GM10847 (cell line): ENCODE measurements around the gene ZNF32.

Experiments used
- POLR2A ChIP-seq: IDR thresholded peaks from 2 replicates; pipeline ENCODE4 v1.6.1; 2011; ENCODE audit not compliant: insufficient read length; ENCODE audit errors: extremely low read depth

ZNF32 gene

DNA sequence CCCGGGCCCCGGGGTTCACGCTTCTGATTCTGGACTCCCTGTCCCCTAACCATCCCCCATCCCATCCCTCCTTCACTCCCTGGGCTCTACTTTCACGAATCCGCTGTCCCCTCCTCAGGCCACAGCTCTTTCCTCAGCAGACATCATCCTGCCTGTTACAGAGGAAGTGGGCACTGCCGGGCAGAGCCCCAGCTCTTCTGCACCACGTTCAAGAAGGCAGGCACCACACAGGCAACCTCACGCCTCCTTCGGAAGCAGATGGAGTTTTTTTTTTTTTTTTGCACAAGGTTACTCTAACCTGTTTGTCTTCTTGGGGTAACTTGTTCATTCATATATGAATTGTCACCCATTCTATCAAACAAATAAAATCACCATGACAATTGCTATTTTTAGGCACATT, 17.9 kb upstream of the ZNF32 start:
- no peak for TF ChIP-seq POLR2A

DNA sequence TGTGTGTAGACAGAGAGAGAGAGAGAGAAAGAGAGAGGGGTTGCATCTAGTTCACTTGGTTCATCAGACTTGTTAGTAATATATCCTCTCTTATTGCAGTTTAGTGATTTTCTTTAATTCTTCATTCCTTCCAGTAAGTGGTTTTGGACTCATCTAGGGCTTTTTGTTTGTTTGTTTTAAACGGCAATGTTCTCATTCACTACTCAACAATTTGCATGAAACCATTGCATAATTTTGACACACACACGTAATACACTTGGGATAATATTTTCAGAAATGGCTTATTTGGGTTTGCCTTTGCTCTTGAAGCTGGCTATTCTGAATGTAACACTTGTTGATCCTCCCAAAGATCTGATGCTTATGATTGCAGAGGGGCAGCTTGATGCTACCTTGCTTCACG, 16.4 kb upstream of the ZNF32 start:
- no peak for TF ChIP-seq POLR2A

DNA sequence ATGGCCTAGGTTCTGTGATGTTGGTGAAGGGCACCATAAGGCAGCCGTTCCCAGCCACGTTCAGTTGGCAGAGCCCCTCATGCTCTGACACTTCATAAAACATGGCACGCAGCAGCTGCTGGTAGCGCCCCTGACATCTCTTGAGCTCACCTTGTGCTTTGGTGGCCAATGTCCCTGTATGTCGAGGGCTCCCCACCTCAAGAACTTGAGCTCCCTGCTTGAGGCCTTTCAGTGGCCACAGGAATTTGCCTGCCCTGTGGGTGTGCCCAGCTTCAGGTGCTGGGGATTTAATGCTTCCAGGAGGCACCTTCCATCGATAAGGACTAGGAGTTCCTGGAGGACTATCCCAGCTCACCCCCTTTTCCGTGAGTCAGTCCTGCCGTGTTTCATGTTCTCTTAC, 9.5 kb upstream of the ZNF32 start:
- TF ChIP-seq POLR2A, result no peak

DNA sequence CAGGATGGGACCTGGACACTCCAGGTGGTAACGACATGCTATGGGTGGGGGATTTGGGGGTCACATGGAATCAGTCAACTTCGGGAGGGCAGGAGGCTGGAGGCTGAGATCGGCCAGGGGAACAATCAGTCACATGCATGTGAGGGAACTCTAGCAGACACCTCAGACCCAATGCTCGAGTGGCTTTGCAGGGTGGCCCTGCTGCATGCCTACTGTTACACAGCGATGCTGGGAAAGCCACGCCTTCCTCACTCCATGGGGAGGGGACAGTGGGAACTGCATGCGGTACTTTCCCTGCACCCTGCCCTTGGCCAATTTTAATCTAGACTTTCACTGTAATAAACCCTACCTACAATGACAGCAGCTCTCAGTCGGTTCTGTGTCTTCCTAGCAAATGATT, 6.6 kb upstream of the ZNF32 start:
- TF ChIP-seq POLR2A, result no peak

DNA sequence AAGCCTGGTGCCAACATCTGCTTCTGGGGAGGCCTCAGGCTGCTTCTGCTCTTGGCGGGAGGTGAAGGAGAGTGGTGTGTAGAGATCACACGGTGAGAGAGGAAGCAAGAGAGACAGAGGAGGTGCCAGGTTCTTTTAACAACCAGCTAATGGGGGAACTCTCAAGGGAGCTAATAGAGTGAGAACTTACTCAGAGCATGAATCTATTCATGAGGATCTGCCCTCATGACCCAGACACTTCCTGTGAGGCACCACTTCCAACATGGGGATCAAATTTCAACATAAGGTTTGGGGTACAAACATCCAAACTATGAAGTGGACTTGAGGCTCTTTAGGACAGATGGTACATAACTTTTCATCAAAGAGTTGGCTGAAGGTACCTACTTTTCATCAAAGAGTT, 5.1 kb upstream of the ZNF32 start:
- TF ChIP-seq POLR2A, result no peak

DNA sequence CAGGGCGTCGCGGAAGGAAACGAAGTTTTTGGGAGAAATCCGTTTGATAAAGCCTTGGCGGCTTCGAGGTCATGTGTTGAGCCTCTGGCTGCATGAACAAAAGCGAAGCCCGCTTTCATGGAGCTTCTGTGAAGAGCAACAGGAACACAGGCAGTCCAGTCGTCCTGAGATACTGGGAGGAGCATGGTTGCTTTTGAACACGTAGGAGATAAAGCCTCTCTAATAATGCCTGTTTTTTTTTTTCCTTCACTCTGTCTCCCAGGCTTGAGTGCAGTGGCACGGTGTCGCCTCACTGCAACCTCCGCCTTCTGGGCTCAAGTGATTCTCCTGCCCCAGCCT, 473 bp upstream of the ZNF32 start:
- TF ChIP-seq POLR2A, result no peak

DNA sequence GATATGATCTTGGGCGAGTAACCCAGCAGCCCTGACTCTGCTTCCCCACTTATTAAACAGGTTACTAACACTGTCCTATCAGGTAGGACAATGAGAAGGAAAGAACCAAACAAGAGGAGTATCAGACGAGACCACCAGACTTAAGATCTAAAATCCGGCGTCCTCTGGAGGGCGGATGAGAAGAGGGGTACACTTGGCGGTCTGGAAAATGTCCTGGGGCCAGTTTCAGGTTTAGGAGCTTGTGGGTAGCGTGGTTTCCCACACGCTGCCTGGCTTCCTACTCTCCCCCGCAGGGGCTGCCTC, 635 bp downstream of the ZNF32 start:
- TF ChIP-seq POLR2A, result no peak

DNA sequence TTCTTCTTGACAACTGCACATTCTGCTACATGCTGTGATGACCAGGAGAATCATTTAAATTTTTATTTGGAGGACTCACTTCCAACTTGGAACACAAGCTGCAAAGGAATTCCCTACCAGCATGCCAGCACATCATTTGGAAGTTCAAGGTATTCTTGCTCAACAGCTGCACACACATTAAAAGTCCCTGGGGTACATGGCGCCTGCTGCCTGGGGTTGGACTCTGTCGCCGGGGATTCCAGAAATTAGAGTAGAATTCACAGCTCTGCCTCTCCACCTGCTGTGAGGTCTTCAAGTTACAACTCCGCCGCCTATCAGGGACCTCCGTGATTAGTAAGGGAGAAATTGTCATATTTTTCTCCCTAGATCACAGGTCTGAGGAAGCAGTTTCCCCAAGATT, 1.1 kb downstream of the ZNF32 start:
- TF ChIP-seq POLR2A, result no peak

DNA sequence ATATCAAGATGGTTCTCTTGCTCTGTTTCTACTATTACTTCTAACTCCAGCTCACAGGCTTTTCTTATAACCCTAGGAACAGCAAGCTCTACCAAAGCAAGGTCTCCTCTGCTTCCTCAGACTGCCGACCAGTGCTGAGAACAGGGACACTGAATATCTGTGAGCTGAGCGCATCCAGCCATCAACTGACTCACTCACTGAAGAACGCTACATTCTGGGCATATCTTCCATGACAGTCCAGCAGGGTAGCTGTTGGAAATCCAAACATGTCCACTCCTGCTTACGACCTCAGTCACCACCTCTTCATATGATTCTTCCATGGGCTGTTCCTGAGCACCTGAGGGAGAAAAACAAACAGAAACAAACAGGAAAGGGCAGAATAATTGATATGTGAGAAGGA, 2.8 kb downstream of the ZNF32 start:
- no peak for TF ChIP-seq POLR2A

DNA sequence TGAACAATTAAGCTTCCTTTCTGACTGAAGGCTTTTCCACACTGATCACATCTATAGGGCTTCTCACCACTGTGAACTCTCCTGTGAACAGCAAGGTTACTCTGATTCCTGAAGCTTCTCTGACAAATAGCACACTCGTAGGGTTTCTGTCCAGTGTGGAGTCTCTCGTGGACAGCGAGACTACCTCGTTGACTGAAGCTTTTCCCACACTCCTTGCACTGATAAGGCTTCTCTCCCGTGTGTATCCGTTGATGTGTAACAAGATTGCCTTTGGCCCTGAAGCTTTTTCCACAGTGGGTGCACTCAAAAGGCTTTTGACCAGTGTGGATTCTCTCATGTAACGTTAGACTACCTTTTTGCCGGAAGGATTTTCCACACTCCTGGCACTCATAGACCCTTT, 4.4 kb downstream of the ZNF32 start:
- TF ChIP-seq POLR2A, result no peak

DNA sequence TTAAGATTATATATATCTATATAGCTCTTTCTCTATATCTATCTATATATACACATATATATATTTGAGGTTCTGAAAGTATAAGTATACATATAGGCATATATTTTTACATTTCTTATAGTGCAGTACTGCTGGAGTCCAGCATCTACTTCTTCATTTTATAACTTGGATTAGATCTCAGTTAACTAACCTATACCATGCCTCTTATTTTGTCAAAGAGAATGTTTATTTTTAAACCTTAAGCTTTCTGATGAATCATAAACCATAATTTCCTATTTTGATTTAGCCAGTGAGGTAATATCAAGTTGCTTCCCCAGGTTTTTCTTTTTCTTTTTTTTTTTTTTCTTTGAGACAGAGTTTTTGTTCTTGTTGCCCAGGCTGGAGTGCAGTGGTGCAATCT, 8.1 kb downstream of the ZNF32 start:
- no peak for TF ChIP-seq POLR2A

DNA sequence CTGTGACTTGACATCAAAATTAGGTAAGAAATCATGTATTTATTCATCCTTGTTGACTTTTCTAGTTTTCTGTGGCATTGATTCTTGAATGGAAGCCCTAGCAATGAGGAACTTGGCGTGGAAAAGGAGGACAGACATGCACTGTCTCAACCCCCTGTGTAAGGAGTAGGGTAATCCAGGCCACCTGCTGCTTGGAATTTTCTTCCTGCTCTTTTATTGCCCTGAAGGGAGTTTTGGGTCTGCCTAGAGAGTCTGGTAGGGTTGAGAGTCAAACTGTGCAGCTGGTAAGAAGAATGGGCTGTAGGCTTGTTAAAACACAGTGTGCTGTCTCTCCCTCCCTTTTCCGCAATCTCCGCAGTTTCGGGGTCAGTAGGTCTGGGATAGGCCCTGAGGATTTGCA, 19.7 kb downstream of the ZNF32 start:
- TF ChIP-seq POLR2A, result no peak

DNA sequence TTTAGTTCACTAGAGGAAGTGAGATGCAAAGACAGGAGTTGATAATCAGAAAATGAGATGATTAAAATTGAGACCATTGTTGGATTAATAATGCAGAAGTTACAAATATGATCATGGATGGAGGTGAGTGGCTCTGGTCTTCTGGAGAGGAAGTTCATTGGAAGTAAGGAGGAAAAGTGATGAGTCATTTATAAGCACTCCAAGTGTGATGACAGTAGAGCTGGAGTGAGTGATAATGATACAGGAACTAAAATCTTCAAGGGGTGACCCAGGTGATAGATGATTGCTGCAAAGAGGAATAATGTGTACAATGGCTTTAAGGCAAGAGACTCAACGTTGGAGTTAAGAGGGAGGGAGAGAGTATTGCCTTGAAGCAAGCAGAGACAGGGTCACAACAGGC, 20.7 kb downstream of the ZNF32 start:
- no peak for TF ChIP-seq POLR2A

DNA sequence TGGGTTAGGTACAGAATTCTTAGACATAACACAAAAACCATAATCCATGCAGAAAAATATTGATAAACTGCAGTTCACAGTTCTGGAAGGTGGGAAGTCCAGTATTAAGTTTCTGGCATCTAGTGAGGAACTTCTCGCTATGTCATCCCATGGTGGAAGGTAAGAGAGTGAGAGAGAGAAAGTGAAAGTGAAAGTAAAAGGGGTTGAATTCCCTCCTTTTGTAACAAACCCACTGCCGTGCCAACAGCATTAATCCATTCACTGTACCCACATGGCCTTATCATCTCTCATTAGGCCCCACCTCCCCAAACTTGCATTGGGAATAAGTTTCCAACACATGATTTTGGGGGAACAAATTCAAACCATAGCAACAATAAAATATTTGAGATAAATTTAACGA, 25.3 kb downstream of the ZNF32 start:
- no peak for TF ChIP-seq POLR2A

DNA sequence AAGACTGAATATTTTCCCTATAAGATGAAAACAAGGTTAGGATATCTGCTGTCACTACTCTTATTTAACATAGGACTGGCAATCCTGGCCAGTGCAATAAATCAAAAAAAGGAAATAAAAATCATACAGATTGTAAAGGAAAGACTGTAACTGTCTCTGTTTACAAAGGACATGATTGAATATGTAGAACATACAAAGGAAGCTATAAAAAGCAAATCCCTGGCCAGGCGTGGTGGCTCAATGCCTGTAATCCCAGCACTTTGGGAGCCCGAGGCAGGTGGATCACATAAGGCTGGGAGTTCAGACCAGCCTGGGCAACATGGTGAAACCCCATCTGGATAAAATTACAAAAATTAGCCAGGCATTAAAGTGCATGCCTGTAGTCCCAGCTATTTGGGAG, 26.6 kb downstream of the ZNF32 start:
- TF ChIP-seq POLR2A, result no peak

DNA sequence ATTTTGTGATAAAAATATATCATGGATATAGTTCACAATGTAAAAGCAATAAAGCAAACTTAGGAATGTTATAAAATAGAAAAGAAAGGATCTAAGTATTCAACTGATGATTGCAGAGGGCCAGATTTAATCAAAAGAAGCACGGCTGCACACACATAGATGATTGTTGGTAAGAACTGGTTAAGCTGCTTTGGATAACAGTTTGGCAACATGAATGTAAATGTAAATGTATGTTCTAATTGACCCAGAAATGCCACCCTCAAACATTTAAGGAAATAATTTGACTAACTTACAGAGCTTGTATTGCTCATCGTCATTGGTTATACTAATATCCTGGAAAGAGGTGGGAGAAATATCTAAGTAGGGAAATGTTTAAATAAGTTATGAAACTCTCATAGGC, 29.3 kb downstream of the ZNF32 start:
- TF ChIP-seq POLR2A, result no peak

DNA sequence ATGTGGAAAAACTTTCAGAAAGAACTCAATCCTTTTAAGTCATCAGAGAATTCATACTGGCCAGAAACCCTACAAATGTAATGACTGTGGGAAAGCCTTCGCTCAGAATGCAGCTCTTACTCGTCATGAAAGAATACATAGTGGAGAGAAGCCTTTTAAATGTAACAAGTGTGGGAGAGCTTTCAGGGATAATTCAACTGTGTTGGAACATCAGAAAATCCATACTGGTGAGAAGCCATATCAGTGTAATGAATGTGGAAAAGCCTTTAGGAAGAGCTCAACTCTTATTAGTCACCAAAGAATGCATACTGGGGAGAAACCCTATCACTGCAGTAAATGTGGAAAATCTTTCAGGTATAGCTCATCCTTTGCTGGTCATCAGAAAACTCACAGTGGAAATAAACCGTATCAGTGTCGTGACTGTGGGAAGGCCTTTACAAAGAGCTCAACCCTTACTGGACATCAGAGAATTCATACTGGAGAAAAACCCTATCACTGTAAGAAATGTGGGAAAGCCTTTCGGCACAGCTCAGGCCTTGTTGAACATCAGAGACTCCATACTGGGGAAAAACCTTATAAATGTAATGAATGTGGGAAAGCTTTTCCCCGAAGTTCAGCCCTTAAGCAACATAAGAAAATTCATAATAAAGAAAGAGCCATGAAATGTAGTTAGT, 31.8 kb downstream of the ZNF32 start:
- TF ChIP-seq POLR2A, result no peak

DNA sequence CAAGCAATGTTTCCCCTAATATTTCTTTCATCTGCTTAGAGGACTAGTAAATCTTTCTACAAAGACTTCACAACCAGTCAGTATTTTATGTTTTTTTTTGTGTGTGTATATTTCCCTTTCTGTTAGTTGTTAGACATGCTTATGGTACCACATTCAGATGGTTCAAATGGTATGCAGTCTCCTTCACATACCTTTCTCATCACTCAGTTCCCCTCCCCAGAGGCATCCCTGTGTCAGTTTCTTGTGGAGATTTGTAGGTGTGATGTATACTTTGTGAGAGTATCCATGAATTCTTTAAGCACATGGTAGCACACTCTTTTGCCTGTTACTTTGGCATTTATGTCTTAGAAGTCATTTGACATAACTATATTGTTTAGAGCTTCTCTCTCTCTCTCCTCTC, 38.0 kb downstream of the ZNF32 start:
- TF ChIP-seq POLR2A, result no peak
